Measurements from ENCODE around the gene KCNJ8. TPM values are rescaled to one million over a fixed set of nuclear protein-coding genes. Genes with fewer than 3 reads are reported as not detected.

KCNJ8 gene
- total RNA-seq, 4 donors from 2014 or later: 11.6 to 24.1 (median 17.7) TPM

DNA sequence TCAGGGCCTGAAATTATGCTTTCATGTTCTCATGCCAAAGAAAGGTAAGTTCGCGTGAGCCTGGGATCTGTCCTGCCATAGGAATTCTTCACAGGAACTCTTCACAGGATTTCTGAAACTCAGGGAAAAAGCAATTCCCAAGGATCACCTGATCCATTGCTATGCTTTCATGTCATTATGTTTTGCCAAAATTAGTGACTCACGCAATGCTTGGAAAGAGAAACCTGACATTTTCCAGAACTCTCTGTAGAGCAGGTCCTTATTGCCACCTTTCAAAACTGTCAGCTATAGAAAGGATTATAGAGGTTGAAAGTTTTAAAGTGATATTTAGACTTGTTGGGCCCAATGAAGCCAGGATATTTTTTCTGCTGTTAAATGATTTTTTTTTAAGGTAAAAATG is 6.3 kb upstream of the KCNJ8 start:
- Histone ChIP-seq H3K4me1 (no peaks in the 10 kb centered on the region), H3K9me3 (no peaks in the 10 kb centered on the region), H3K27ac (no peak overlapping the region), H3K4me3 (replicated peaks in 1 of 3) (no peak overlapping the region), H3K27me3 (no peaks in the 10 kb centered on the region), H3K36me3 (no peaks in the 10 kb centered on the region)
- no peak for DNase-seq
- TF ChIP-seq, protein P1, sequence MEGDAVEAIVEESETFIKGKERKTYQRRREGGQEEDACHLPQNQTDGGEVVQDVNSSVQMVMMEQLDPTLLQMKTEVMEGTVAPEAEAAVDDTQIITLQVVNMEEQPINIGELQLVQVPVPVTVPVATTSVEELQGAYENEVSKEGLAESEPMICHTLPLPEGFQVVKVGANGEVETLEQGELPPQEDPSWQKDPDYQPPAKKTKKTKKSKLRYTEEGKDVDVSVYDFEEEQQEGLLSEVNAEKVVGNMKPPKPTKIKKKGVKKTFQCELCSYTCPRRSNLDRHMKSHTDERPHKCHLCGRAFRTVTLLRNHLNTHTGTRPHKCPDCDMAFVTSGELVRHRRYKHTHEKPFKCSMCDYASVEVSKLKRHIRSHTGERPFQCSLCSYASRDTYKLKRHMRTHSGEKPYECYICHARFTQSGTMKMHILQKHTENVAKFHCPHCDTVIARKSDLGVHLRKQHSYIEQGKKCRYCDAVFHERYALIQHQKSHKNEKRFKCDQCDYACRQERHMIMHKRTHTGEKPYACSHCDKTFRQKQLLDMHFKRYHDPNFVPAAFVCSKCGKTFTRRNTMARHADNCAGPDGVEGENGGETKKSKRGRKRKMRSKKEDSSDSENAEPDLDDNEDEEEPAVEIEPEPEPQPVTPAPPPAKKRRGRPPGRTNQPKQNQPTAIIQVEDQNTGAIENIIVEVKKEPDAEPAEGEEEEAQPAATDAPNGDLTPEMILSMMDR (IDR thresholded peaks at IDR 0.05): no peak
- 82 to 85% methylated on average over 3 of the region's 3 CpGs for WGBS, 2 donors
- intact Hi-C loops (cut with DNase I): no loop called here

DNA sequence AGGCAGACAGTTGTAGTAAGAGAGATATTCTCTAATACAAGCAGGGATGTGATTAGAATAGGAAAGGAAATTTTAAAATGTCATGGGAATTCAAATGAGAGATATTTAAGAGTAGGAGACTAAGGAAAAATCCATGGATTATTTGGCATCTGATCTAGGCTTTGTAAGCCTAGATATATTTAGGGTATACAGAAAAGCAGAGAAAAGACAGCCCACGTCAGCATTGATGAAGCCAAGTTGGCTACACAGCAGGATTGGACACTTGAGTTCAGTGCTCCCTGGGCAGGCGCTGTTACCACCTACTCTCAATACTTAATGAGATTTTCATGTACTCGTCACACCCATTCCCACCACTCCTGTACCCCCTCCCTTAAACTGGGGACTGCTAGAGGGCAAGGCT is 1.7 kb upstream of the KCNJ8 start:
- Histone ChIP-seq H3K27me3 (no peaks in the 10 kb centered on the region), H3K4me1 (no peaks in the 10 kb centered on the region), H3K4me3 (replicated peaks in 1 of 3) (no peak overlapping the region), H3K27ac (no peak overlapping the region), H3K9me3 (no peaks in the 10 kb centered on the region), H3K36me3 (no peaks in the 10 kb centered on the region)
- no peak for TF ChIP-seq POLR2A (IDR thresholded peaks at IDR 0.05)
- TF ChIP-seq, protein P1 (IDR thresholded peaks at IDR 0.05): no peak
- intact Hi-C loops (cut with DNase I): no loop called here
- 80 to 84% methylated on average over 3 of the region's 3 CpGs for WGBS, 2 donors
- DNase-seq: no peak

DNA sequence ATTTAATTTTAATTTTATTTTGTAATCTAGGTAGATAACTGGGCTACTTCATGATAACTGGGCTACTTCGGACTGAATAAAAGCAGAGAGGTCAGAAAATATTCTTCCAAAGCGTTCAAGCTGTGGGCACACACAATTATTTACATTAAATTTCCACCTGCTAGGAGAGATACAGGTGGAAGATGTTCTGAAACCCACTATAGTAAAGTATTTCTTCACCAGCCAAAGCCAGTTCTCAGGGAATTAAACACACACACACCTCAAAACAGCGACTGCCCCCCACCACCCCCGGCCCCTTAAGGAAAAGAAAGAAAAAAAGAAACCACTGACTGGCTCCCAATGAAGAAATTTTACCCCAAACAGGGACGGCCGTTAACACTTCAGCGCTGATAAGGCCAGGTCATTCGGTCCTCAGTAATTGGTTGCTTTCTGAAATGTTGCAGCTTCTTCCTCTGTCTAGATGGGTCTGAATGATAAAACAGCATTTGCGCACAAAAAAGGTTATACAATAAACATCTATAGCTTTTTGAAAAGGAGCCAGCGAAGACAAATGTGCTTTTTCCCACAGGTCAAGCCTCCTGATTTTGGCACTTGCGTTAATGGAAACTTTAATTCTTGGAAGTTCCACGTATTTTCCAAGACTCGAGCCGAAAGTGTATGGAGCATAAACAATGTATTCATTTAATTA is 771 bp upstream of the KCNJ8 start:
- H3K4me3 ChIP-seq (replicated peaks in 1 of 3): peak overlapping the region in 2 of 3 donors; percentile 40 to 45
- H3K27ac ChIP-seq: peak overlapping the region; percentile 69 to 86 (median 85)
- 33 to 34% methylated on average over 14 of the region's 14 CpGs for WGBS, 2 donors
- no peaks in the 10 kb centered on the region for H3K4me1 ChIP-seq
- H3K36me3 ChIP-seq: no peaks in the 10 kb centered on the region
- TF ChIP-seq, protein P1 (IDR thresholded peaks at IDR 0.05): no peak
- no peak for TF ChIP-seq POLR2A (IDR thresholded peaks at IDR 0.05)
- intact Hi-C loops (cut with DNase I): no loop called here
- no peaks in the 10 kb centered on the region for H3K9me3 ChIP-seq
- no peaks in the 10 kb centered on the region for H3K27me3 ChIP-seq
- no peak for DNase-seq

DNA sequence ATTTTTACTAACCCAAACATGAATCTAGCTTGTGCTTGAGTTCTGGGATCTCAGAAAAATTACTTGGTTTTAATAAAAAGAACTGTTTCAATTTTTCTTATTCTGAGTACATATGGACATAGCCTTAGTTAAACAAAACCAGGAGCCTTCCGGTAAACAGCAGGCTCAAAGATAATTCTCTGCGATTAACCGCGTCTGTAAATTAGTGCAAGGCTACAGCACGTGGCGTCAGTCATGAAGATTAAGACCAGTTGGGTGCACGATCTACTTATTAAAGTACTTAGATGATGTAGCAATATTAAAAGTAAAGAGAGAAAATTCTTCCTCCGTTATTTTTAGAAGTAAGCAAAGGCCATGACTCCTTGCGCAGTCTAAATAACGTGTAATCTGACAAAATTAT is 700 bp downstream of the KCNJ8 start:
- no peak for TF ChIP-seq POLR2A (IDR thresholded peaks at IDR 0.05)
- TF ChIP-seq, protein P1 (IDR thresholded peaks at IDR 0.05): no peak
- no peaks in the 10 kb centered on the region for H3K4me1 ChIP-seq
- intact Hi-C loops (cut with DNase I): no loop called here
- 19 to 21% methylated on average over 10 of the region's 10 CpGs for WGBS, 2 donors
- no peaks in the 10 kb centered on the region for H3K27me3 ChIP-seq
- peak overlapping the region in 2 of 3 donors; percentile 22 to 80 for H3K4me3 ChIP-seq (replicated peaks in 1 of 3)
- peak overlapping the region; percentile 69 to 86 (median 85) for H3K27ac ChIP-seq
- no peaks in the 10 kb centered on the region for H3K36me3 ChIP-seq
- H3K9me3 ChIP-seq: no peaks in the 10 kb centered on the region
- DNase-seq: no peak

DNA sequence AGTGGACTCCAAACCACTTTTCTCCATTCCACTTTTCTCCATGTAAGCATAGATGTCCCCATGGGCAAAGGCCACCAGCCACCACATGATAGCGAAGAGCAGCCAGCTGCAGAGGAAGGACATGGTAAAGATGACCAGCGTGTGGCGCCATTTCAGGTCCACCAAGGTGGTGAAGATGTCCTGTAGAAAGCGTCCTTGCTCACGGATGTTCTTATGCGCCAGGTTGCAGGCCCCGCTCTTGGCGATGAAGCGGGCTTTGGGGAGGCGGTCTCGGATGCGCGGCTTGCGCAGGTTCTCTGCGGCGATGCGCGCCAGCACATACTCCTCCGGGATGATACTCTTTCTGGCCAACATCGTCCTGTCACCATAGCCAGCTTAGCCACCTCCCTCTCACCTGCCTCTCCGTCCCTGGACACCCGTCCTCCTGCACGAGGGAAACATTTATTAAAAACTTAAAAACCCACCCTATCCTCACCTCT is 1.2 kb downstream of the KCNJ8 start:
- Histone ChIP-seq H3K27me3 (no peaks in the 10 kb centered on the region), H3K27ac (peak overlapping the region; percentile 69 to 86 (median 85)), H3K36me3 (no peaks in the 10 kb centered on the region), H3K4me1 (no peaks in the 10 kb centered on the region), H3K9me3 (no peaks in the 10 kb centered on the region), H3K4me3 (replicated peaks in 1 of 3) (peak overlapping the region in 1 of 3 donors; percentile 22)
- DNase-seq: peak; percentile 71 to 72
- WGBS, 2 donors: 20 to 21% methylated on average over 23 of the region's 23 CpGs
- no peak for TF ChIP-seq POLR2A (IDR thresholded peaks at IDR 0.05)
- TF ChIP-seq, protein P1 (IDR thresholded peaks at IDR 0.05): peak in 3 of 6 experiments; percentile 36 to 44 (median 41)
- intact Hi-C loops (cut with DNase I): no loop called here

All from thyroid gland (tissue), 4 donors.